Activated T-cell treated with anti-CD3 and anti-CD28 coated beads for 4 hours (primary cell): ENCODE results near the gene SLBP.
A peak's percentile ranks its signal among the peaks of the same experiment; 100 is the strongest.

Experiments
- DNase-seq: peaks from one replicate; pipeline ENCODE4 v3.0.0-alpha.2; 2020

The SLBP gene

DNA sequence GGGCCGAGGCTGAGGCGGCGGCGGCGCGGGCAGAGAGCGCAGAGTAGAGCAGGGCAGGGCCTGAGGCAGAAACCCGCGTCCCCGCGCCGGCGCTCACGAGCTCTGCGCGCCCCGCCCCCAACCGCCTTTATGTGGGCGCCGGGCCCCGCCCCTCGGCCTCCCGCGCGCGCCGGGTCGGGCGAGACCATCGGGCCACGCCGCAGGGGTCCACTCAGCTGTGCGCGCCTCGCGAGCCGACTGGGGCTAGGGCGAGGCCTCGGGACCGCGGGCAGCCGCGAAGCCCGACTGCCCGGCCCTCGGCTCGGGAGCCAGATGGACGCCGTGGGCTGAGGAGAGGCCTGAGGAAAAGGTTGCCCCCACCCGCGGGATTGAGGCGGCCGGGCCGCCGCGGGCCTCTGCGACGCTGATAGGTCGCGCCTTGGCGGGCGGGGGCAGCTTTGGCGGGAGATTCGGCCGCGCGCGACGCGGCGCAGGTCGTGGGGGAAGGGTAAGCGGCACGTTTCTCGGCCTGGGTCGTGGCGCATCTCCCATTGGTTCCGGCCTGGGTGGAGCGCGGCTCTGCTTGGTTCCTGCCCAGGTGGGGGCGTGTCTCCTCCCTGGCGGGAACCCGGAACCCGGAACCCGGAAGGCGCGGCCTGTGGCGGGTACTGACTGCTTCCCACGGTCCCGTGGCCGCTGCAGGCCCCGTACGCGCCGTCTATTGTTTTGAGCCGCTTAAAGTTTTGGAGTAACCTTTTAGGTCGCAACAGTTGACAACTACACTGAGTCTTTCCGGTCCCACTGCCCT lies at the start of gene SLBP:
Gene SLBP (minus strand): TSS at position 104 of the 787 bp plus-strand sequence. CDS start 131 bp downstream, outside the sequence.
- peak; percentile 97 for DNase-seq

DNA sequence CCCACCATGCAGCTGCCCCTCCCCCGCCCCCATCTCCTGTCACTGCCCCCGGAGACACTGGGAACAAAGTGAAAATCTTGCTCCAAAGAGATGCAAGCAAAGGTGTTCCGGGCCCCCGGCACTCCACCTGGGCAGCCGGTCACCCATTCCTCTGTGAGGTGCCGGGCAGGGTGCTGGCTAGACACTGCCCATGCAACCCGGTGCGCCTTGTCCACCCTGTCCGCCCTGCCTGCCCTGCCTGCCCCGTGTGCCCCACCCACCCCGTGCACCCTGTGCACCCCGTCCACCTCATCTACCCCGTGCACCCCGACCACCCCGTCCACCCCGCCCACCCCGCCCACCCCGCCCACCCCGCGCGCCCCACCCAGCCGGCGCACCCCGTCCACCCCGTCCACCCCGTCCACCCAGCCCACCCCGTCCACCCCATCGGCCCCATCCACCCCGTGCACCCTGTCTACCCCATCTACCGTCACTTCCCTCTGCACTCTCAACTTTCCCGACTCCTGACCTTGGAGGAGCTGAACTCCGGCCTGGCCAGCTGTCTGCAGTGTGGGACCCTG lies 49.1 kb upstream of the SLBP start:
- DNase-seq: no peak

DNA sequence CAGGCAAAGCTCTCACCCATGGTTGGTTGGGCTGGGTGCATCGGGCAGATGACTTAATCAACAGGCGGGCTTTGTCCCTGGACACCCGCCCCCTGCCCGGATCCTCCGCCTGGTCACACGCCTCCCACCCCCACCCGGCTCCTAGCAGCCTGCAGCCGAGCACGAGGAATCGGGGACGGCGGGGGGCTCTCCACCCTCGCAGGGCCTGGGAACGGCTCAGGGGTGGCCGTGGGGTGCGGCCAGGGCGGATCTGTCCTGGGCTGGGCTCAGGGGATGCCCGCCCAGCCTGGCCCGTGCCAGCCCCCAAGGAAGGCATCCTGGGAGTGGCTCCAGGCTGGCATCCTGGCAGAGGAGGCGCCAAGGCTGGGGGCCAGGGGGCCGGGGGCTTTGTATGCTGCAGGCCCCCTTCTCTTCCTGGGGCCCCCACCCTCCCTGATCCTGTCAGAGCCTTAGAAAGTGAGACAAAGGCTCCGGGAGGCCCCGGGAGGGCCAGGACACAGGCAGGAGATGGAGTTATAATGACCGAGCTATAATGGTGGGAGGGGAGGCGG lies 48.5 kb upstream of the SLBP start:
- DNase-seq: no peak

DNA sequence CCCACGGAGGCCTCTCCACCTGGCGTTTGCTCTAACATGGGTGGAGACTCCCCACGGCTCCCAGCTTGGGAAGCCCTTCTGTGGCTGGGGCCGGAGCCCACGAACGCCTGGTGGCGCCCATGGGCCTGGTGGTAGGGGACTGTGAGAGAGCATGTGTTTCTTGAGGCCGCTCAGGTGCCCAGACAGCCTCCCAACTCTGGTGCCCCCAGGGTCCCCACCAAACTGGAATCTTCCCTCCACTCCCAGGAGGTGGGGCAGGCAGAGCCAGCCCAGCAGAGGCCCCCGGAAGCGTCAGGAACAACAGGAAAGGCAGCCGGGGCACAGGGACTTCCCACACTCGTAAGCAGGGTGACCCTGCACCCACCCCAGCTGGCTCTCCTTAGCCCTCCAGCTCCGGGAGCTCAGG lies 47.7 kb upstream of the SLBP start:
- no peak for DNase-seq

DNA sequence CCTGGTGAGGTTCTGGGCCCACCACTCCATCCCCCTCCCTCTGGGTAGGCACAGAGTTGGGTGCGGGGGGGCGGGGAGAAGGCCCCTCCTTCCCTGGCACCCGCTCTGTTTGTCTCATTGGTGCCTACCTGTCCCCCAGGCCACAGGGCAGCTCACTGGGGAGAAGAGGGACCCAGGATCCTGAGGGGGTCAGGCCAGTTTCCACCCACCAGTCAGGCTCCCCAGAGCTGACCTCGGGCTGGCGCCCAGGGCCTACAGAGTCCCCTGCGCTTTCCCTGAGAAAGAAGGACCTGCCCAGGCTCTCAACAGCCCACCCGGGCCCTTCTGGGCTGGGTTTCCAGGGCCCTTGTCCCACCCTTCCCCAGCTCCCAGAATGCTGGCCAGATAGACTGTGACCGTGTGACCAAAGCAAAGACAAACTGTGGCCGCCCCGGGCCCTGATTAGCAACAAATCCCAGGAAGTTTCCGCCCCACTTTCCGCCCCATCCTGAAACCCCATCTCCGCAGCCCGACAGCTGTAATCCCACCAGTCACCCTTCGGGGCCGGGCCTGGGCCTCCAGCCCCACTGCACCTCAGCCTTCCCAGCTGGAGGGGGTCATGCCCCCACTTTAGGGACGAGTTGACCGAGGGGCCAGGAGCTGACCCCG lies 47.2 kb upstream of the SLBP start:
- no peak for DNase-seq

- DNase-seq: no peak
These were observed 46.4 kb upstream of the SLBP start for GRCh38 chr4:1758306-1759121.

DNA sequence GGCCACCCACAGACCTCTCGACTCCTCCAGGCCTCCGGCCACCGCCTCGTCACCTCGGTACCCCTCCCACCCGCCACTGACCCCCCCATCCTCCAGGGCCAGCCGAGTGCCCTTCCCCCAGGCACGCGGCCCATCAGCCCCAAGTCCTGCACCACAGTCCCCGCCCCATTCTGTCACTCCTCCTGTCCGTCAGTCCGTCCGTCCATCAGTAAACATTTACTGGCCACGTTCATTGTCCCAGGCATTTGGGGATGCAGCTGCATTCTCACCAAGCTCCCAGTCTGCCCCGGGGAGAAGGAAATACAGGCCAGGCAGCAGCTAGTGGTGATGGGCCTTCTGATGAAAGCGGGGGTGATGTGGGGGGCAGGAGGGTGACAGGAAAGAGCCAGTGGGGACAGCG lies 45.7 kb upstream of the SLBP start:
- no peak for DNase-seq

DNA sequence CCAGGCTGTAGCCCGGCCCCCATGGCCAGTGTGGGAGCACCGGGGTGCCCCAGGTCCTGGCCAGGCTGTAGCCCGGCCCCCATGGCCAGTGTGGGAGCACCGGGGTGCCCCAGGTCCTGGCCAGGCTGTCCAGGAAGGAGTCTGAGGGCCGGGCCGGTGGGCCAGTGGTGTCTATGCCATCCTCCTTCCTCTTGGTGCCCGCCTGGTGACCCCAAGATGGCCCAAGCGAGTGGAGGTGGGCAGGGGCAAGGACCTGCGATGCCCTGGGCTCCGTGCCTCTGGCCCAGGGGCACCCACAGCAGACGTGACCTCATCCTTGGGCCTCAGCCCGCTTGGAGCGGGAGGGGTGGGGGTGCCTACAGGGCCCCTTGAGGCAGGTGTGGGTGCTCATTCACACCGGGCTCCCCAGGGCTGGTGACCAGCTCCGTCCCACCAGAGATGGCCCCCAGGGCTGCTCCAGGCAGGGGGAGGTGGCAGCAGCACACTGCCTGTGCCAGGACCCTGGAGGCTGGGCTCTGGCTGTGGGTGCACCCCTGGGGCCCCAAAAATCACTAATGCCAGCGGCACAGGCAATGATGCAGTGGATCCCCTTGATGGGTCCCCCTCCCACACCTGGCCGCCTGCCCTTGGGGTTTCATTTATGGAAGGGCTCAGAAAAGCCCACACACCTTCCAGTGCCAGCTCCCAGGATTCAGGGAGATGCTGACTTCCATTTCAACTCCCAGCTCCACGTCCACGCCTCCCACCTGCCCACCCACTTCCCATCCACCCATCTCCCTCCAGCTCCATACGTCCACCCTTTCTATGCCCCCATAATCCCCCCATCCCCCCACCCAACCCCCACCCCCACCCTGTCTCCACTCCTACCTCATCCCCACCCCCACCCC lies 45.0 kb upstream of the SLBP start:
- no peak for DNase-seq

DNA sequence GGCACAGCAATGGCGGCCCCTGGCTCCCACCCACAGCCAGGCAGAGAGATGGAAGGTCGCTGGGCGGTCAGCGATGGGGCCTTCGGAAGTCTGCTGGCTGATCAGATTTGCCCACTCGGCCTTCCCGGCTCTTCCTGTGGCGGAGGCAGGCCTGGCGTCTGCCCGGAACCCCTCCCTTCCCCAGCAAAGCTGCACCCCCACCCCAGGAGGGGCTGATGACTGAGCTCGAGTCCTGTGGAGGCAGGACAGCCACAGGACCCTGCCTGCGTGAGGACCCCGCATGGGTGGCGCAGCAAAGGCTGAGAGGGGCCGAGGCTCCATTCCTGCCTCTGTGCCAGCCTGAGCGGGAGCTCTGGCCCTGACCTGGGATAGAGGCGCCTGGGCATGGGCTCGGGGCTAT lies 44.0 kb upstream of the SLBP start:
- no peak for DNase-seq

DNA sequence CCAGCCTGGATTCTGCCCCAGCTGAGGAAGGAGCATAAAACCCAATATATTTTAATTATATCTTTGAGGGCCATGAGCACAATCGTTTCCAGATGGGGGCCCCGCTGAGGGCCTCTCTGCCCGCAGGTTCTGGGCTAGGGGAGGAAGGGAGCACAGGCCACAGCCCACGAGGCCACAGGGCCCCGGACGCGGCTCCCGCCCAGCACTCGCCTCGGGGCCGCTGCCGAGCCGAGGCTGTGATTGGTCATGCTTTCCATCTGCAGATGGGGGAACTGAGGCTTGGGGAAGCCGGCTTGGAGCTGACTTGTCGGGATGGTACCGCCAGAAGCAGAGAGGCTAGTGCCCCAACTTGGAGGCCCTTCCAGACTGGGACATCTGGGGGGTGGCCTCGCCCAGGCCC lies 43.2 kb upstream of the SLBP start:
- DNase-seq: no peak

DNA sequence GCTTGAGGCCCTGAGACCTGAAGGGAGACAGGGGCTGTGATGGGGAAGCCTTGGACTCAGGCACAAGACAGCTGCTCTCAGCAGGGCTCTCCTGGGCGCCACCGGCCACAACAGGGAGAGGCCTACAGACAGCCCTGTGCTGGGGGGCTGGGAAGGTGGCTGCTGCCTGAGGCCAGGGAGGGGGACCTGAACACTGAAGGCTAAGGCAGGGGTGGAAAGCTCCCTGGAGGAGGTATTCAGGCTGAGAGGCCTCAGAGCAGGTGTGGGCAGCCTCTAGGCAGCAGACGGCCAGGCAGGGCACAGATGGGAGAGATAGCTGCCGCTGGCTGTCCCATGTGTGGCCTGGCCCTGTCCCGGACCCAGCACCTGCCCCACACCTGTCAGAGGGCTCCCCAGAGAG lies 42.2 kb upstream of the SLBP start:
- DNase-seq: no peak

GRCh38 chr4:1753697-1754311 lies 41.7 kb upstream of the SLBP start:
- DNase-seq: no peak

DNA sequence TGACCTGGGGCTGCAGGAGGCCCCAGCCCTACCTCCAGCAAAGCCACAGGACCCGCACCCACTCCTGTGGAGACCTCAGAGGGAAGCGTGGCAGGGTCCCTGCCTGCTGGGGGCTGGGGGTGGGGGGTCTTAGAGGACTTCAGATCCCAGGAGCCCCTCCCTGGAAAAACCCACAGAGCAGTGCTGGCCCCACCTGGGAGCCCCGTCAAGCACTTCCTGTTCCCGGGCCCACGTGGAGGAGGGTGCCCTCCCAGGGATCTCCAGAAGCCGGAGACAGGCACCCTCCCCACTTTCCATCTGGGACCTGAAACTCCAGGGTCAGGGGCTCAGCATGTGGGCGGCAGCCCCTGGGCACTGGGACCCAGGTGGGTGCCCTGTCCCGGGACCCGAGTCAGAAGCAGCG lies 41.2 kb upstream of the SLBP start:
- DNase-seq: no peak

DNA sequence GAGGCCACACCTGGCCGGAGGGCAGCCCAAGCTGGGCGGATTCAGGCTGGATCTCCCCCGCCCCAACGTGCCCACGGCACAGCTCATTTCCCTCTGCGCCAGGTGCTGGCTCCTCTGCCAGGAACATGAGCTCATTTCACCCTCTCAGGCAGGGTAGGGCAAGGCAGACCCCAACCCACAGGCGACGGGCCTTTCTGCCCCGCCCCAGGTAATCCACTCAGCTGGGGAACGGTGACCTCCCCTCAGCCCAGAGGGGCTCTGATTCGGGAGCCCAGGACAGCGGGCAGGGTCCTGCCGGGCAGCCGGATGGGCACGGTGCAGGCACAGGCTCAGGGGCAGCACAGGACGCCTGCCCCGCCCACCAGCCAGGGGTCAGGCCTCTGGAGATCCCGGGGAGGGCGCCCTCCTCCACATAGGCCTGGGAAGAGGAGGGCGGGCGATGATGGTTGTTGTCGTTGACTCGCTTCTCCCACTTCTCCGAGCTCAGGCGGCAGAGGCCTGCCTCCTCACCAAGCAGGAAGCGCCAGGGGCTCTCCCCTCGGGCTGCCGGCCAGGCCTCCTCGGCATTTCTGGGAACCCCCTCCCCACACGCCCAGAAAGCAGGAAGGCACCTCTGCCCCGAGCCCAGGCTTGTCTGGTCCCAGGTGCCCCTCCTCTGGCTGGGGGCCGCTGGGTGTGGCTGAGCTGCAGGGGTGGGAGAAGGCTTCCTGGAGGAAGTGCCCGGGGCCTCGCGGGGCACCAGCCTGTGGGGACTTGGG lies 40.3 kb upstream of the SLBP start:
- DNase-seq: no peak

DNA sequence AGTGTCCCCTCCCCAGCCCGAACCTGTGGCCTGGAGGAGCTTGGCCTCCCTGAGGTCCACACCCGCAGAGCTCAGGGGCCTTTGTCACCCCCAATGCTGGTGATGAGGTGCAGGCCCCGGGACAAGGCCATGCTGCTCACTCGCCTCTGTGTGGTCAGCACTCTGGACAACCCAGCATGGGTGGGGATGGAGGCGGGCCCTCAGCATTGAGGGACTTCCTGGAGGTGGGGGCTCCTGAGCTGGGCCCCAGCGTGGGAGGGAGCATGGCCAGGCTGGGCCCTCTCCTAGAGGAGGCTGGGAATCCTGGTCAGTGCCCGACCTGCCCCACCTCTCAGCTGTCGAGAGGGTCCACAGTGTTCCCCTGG lies 39.8 kb upstream of the SLBP start:
- DNase-seq: no peak

DNA sequence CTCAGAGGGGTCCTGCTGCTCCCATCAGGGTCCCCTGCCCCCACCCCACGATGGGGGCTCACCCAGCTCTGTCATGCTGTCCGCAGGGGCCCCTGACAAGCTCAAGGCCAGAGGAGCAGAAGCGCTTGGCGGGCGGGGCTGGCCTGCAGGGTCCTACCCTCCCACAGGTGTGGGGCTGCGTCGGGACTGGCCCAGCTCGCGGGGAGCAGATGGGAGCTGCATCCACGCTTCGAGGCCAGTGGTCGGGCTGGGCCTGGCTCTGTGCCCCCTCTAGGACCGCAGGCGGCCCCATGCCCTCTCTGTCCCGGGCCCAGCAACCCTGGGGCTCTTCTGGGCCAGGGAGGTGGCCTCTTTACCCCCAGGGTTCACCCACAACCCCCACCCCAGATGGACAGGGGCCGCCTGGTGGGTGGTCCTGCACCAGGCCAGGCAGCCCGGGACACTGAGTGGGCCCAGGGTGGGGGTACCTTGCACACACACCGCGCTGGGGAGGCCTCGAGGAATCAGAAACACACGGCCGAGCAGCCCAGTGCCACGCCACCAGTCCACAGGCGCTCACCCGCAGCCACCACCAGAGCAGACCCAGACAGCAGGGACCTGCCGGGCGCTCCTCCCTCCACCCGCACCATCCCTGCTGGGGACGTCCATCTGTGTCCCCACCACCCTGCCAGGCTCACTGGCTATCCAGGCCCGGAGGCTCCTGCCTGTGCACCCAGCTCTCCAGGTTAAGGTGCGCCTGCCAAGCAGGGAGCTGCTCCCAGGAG lies 39.2 kb upstream of the SLBP start:
- DNase-seq: no peak

DNA sequence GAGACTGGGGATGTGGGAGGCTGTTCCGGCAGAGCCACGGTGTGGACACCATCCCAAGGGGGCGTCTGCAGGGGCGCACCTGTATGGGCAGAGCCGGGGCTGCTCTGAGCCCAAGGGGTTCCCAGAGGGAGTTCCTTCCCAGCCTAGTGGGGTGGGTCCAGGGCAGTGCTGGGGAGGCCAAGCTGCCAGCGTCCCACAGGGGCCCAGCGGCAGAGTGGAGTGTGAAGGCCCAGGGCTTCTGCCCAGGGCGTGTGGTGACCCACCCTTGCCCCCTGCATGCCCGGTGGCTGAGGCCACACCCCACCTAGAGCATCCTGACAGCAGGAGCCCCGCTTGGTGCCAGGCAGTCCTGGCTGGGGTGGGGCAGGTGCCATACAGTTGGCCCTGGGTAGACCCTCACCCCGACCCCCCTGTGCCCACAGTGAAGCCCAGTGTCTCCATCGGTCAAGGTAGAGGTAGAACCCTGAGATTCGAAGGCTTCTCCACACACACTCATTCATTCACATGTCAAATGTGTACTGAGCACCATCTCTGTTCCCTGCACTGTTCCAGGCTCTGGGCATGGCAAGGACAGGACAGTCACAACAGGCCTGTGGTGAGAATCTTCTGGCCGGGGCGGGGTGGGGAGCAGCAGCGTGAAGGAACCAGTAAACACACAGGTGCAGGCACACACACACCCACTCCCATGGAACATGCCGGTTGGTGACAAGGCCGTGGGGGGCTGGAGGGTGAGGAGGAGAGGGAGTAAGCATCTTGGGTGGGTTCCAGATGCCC lies 38.4 kb upstream of the SLBP start:
- no peak for DNase-seq

GRCh38 chr4:1749826-1750225 lies 37.7 kb upstream of the SLBP start:
- no peak for DNase-seq

GRCh38 chr4:1749370-1749769 lies 37.3 kb upstream of the SLBP start:
- no peak for DNase-seq
